ENCODE data around the gene ZNF827. TPM values are rescaled to one million over a fixed set of nuclear protein-coding genes. Genes with fewer than 3 reads are reported as not detected.

Gene ZNF827
- total RNA-seq, 1 experiment from 2014 or later = 19.1 TPM

DNA sequence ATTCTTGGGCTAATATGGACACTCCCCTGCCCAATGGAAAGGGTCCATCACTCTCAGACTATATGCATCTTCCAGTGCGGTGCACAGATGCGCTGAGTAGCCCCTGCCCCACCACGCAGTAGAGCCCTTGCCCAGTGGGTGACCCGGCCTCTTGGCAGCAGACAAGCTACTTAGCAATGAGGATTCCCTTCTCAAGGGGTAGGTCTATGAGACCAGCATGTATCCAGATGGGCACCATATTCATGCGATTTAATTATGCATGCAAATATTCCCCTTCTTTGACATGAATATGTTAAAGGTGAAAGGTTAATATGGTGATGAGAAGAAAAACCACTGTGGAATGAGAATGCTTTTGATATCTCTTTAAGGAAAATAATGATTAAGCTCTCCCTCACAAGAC is 77.7 kb downstream of the ZNF827 start:
- Histone ChIP-seq H3K9ac (ENCODE audit: low read length) (no peak overlapping the region), H3K36me3 (ENCODE audit: control insufficient read depth in 1 of 2, insufficient read depth in 2 of 2, low read length in 2 of 2) (no peaks in the 10 kb centered on the region; a peak in 1 of 4 replicates), H3K27ac (ENCODE audit: low read depth, low read length) (no peak overlapping the region), H3K4me2 (ENCODE audit: low read length) (no peak overlapping the region), H3K4me1 (ENCODE audit: control insufficient read depth in 1 of 2, insufficient read depth in 2 of 2, low read length in 2 of 2) (no peaks in the 10 kb centered on the region), H2AFZ (ENCODE audit: low read depth, low read length, poor library complexity, severe bottlenecking) (no peak overlapping the region), H3K4me3 (replicated peaks in 1 of 2; ENCODE audit: low read depth in 1 of 2, low read length in 2 of 2) (no peak overlapping the region), H3K9me3 (ENCODE audit: control insufficient read depth in 1 of 2, insufficient read depth in 1 of 2, low read depth in 1 of 2, low read length in 2 of 2) (no peaks in the 10 kb centered on the region), H4K20me1 (ENCODE audit: insufficient read depth) (no peaks in the 10 kb centered on the region), H3K79me2 (ENCODE audit: insufficient read depth, low read length) (no peaks in the 10 kb centered on the region), H3K27me3 (ENCODE audit: insufficient read depth, low read length) (no peaks in the 10 kb centered on the region), H3K9me2 (ENCODE audit: insufficient read depth) (no peaks in the 10 kb centered on the region)
- intact Hi-C loops (cut with micrococcal nuclease) = no loop called here
- TF ChIP-seq ZNF274 (IDR thresholded peaks at IDR 0.05; ENCODE audit: low read depth, low read length) (no peak), RAD21 (IDR thresholded peaks at IDR 0.05; ENCODE audit: low read depth) (no peak)
- CTCF ChIA-PET = no interaction called here
- BruUV-seq (replicated peaks) = no TSS peak
- ATAC-seq = no peak
- RAD21 ChIA-PET (ENCODE audit: low non-redundant PET in 1 of 2, low total read pairs in 2 of 2, uncharacterized antibody in 2 of 2, unreplicated experiment in 2 of 2) = no interaction called here
- POLR2A ChIA-PET = no interaction called here
- DNase-seq (ENCODE audit: low read depth, low spot score) = no peak

DNA sequence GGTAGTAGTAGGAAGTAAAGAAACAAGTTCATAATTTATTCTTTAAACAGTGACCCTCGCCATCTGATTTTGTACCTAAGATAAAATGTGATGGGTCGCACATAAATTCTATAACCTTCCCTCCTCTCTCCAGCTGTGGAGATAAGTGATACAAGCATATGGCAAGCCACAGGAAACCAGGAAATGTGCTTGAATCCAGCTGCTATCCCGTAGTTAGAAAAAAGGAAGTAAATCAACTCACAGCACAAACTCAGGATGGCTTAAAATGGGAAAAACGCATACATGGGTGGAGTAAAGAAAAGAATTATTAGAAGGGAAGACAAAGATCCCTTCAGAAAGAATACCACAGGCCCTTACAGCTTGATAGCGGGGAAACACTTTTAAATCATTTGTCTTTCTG is 78.2 kb downstream of the ZNF827 start:
- TF ChIP-seq SP1 (IDR thresholded peaks at IDR 0.05; ENCODE audit: low read depth) (no peak), SIN3A (IDR thresholded peaks at IDR 0.05; ENCODE audit: low read depth) (no peak), ZFX (IDR thresholded peaks at IDR 0.05) (no peak), RAD21 (IDR thresholded peaks at IDR 0.05; ENCODE audit: low read depth) (no peak), FOSL1 (IDR thresholded peaks at IDR 0.05; ENCODE audit: low read depth) (no peak), JUND (IDR thresholded peaks at IDR 0.05) (no peak), CEBPB (IDR thresholded peaks at IDR 0.05; ENCODE audit: low read depth) (no peak), ELF1 (IDR thresholded peaks at IDR 0.05; ENCODE audit: borderline replicate concordance, low read depth) (no peak), EZH2 (IDR thresholded peaks at IDR 0.05) (no peak), POLR2AphosphoS5 (IDR thresholded peaks at IDR 0.05; ENCODE audit: low read depth, low read length) (no peak), CBX3 (IDR thresholded peaks at IDR 0.05; ENCODE audit: low read depth) (no peak), ZNF274 (IDR thresholded peaks at IDR 0.05; ENCODE audit: low read depth, low read length) (no peak), YY1 (IDR thresholded peaks at IDR 0.05; ENCODE audit: extremely low read depth, insufficient replicate concordance, low read depth, low read length) (no peak), EGR1 (IDR thresholded peaks at IDR 0.05; ENCODE audit: low read depth) (no peak), POLR2A (IDR thresholded peaks at IDR 0.05; ENCODE audit: borderline replicate concordance, extremely low read depth, insufficient read depth, insufficient read length) (no peak)
- TF ChIP-seq, protein P1, sequence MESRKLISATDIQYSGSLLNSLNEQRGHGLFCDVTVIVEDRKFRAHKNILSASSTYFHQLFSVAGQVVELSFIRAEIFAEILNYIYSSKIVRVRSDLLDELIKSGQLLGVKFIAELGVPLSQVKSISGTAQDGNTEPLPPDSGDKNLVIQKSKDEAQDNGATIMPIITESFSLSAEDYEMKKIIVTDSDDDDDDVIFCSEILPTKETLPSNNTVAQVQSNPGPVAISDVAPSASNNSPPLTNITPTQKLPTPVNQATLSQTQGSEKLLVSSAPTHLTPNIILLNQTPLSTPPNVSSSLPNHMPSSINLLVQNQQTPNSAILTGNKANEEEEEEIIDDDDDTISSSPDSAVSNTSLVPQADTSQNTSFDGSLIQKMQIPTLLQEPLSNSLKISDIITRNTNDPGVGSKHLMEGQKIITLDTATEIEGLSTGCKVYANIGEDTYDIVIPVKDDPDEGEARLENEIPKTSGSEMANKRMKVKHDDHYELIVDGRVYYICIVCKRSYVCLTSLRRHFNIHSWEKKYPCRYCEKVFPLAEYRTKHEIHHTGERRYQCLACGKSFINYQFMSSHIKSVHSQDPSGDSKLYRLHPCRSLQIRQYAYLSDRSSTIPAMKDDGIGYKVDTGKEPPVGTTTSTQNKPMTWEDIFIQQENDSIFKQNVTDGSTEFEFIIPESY (IDR thresholded peaks at IDR 0.05; ENCODE audit: extremely low read depth, insufficient replicate concordance, low read length) = no peak
- no peak for DNase-seq (ENCODE audit: low read depth, low spot score)
- ATAC-seq = no peak
- H3K4me1 ChIP-seq (ENCODE audit: control insufficient read depth in 1 of 2, insufficient read depth in 2 of 2, low read length in 2 of 2) = no peaks in the 10 kb centered on the region
- no peak overlapping the region for H3K9ac ChIP-seq (ENCODE audit: low read length)
- H4K20me1 ChIP-seq (ENCODE audit: insufficient read depth) = no peaks in the 10 kb centered on the region
- POLR2A ChIA-PET = no interaction called here
- no peaks in the 10 kb centered on the region for H3K27me3 ChIP-seq (ENCODE audit: insufficient read depth, low read length)
- RAD21 ChIA-PET (ENCODE audit: low non-redundant PET in 1 of 2, low total read pairs in 2 of 2, uncharacterized antibody in 2 of 2, unreplicated experiment in 2 of 2) = no interaction called here
- H3K9me2 ChIP-seq (ENCODE audit: insufficient read depth) = no peaks in the 10 kb centered on the region
- H3K79me2 ChIP-seq (ENCODE audit: insufficient read depth, low read length) = no peaks in the 10 kb centered on the region
- no peak overlapping the region for H2AFZ ChIP-seq (ENCODE audit: low read depth, low read length, poor library complexity, severe bottlenecking)
- H3K9me3 ChIP-seq (ENCODE audit: control insufficient read depth in 1 of 2, insufficient read depth in 1 of 2, low read depth in 1 of 2, low read length in 2 of 2) = no peaks in the 10 kb centered on the region
- no peaks in the 10 kb centered on the region; a peak in 1 of 4 replicates for H3K36me3 ChIP-seq (ENCODE audit: control insufficient read depth in 1 of 2, insufficient read depth in 2 of 2, low read length in 2 of 2)
- intact Hi-C loops (cut with micrococcal nuclease) = no loop called here
- BruUV-seq (replicated peaks) = no TSS peak
- CTCF ChIA-PET = no interaction called here
- no peak overlapping the region for H3K4me2 ChIP-seq (ENCODE audit: low read length)
- no peak overlapping the region for H3K27ac ChIP-seq (ENCODE audit: low read depth, low read length)
- no peak overlapping the region for H3K4me3 ChIP-seq (replicated peaks in 1 of 2; ENCODE audit: low read depth in 1 of 2, low read length in 2 of 2)

All from HCT116 (cell line).